Smooth muscle cell (in vitro differentiated cells): ENCODE measurements around the gene GABRD. TPM values are rescaled to one million over a fixed set of nuclear protein-coding genes. Genes with fewer than 3 reads are reported as not detected.

ENCODE experiments used
- DNase-seq: peaks from one replicate; lab custom pipeline; 2025; ENCODE audit not compliant: unreplicated experiment; lab: John Stamatoyannopoulos, UW
- H2AFZ ChIP-seq: fragments of 200-600 bp; sonication (generic); 2 replicates; pipeline ENCODE4 v1.6.0; 2016; ENCODE audit warnings: antibody characterized with exemption, low read depth, mild to moderate bottlenecking
- H3F3A ChIP-seq: fragments of 200-600 bp; sonication (generic); 2 replicates; pipeline ENCODE4 v1.6.0; 2017; ENCODE audit warnings: antibody characterized with exemption, low read depth
- H3K27ac ChIP-seq: fragments of 200-600 bp; sonication (generic); 2 replicates; pipeline ENCODE4 v1.5.1; 2016; ENCODE audit warnings: low read depth, mild to moderate bottlenecking
- H3K27me3 ChIP-seq: fragments of 200-600 bp; sonication (generic); 2 replicates; pipeline ENCODE4 v1.6.1; 2016; ENCODE audit warnings: low read depth, mild to moderate bottlenecking
- H3K36me3 ChIP-seq: fragments of 200-600 bp; sonication (generic); 2 replicates; pipeline ENCODE4 v1.5.1; 2016; ENCODE audit warnings: low read depth
- H3K4me1 ChIP-seq: fragments of 200-600 bp; sonication (generic); 2 replicates; pipeline ENCODE4 v1.5.1; 2016; ENCODE audit warnings: low read depth
- H3K4me2 ChIP-seq: fragments of 200-600 bp; sonication (generic); 2 replicates; pipeline ENCODE4 v1.6.0; 2016; ENCODE audit warnings: mild to moderate bottlenecking
- H3K4me3 ChIP-seq: fragments of 200-600 bp; sonication (generic); 2 replicates; pipeline ENCODE4 v1.5.1; 2016; ENCODE audit warnings: mild to moderate bottlenecking
- H3K79me2 ChIP-seq: fragments of 200-600 bp; sonication (generic); 2 replicates; pipeline ENCODE4 v1.6.0; 2016; ENCODE audit warnings: low read depth, mild to moderate bottlenecking
- H3K9ac ChIP-seq: fragments of 200-600 bp; sonication (generic); 2 replicates; pipeline ENCODE4 v1.6.0; 2016; ENCODE audit warnings: low read depth
- H3K9me3 ChIP-seq: fragments of 200-600 bp; sonication (generic); replicated peaks from 2 replicates; pipeline ENCODE4 v1.5.1; 2016; ENCODE audit warnings: low read depth
- H4K20me1 ChIP-seq: fragments of 200-600 bp; sonication (generic); 2 replicates; pipeline ENCODE4 v1.6.0; 2016; ENCODE audit warnings: low read depth
- WGBS: methylation state at CpG from one replicate; pipeline ENCODE4 v1.1.7; 2016; ENCODE audit warnings: low lambda C conversion rate; 5-methylcytosine and 5-hydroxymethylcytosine counted together
- polyA plus RNA-seq: library from polyadenylated mRNA; unstranded; fragments of >200 nt; fragmentation: Nextera tagmentation; extraction: Ambion mirVana; gene quantifications from 2 replicates; pipeline ENCODE4 v1.2.1, GENCODE V29; 2016
- total RNA-seq: library from RNA; depleted of rRNA; stranded (reverse); fragments of >200 nt; gene quantifications from 2 replicates; pipeline ENCODE4 v1.2.3, GENCODE V29; 2014
- TF ChIP-seq, protein P1 (sequence below): fragments of 200-600 bp; sonication (generic); IDR thresholded peaks from 2 replicates; pipeline ENCODE4 v1.5.1; 2017; ENCODE audit warnings: borderline replicate concordance, mild to moderate bottlenecking, antibody characterized with exemption; ENCODE audit not compliant: insufficient read depth, poor library complexity, severe bottlenecking

Gene GABRD
- total and polyA plus RNA-seq, 2 experiments from 2014 or later: not detected

DNA sequence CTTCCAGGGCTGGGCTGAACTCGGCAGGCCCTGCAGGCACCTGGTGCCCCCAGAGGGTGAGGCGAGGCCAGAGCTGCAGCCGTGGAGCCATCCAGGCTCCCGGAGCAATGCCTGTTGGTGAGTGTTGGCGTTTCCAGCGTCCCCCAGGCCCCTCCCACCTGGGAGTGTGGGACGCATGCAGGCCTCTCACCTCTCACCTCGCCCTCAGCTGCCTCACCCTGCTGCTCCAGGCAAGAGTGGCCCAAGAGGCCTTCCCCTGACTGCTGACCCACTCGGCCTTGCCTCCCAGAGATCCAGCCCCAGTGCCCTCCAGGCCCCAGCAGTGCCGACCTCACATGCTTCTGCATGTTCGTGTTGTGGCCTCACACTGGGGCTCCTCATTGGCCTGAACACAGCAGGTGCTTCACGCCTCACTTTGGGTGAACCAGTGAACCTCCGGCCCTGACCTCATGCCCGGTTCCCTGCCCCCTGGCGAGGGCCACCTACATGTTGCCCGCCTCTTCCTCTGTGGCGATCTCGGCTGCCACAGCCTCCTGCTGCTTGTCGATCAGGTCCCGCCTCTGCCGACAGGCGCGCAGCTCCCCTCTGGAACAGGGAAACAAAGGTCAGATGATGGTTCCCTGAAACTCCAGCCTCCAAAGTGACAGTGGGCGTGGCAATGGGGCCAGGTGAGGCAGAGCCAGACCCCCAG lies 32.5 kb upstream of the GABRD start:
- H3K4me3 ChIP-seq: no peak overlapping the region
- no peaks in the 10 kb centered on the region for H3F3A ChIP-seq
- no peaks in the 10 kb centered on the region for H3K27me3 ChIP-seq
- DNase-seq: no peak
- TF ChIP-seq, protein P1, sequence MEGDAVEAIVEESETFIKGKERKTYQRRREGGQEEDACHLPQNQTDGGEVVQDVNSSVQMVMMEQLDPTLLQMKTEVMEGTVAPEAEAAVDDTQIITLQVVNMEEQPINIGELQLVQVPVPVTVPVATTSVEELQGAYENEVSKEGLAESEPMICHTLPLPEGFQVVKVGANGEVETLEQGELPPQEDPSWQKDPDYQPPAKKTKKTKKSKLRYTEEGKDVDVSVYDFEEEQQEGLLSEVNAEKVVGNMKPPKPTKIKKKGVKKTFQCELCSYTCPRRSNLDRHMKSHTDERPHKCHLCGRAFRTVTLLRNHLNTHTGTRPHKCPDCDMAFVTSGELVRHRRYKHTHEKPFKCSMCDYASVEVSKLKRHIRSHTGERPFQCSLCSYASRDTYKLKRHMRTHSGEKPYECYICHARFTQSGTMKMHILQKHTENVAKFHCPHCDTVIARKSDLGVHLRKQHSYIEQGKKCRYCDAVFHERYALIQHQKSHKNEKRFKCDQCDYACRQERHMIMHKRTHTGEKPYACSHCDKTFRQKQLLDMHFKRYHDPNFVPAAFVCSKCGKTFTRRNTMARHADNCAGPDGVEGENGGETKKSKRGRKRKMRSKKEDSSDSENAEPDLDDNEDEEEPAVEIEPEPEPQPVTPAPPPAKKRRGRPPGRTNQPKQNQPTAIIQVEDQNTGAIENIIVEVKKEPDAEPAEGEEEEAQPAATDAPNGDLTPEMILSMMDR: no peak
- no peaks in the 10 kb centered on the region for H4K20me1 ChIP-seq
- no peaks in the 10 kb centered on the region for H3K4me1 ChIP-seq
- no peak overlapping the region for H2AFZ ChIP-seq
- 89% methylated on average over 23 of the region's 24 CpGs for WGBS
- H3K36me3 ChIP-seq: no peaks in the 10 kb centered on the region
- no peaks in the 10 kb centered on the region for H3K9me3 ChIP-seq
- no peak overlapping the region for H3K4me2 ChIP-seq
- no peaks in the 10 kb centered on the region for H3K79me2 ChIP-seq
- H3K27ac ChIP-seq: no peak overlapping the region
- H3K9ac ChIP-seq: no peak overlapping the region

DNA sequence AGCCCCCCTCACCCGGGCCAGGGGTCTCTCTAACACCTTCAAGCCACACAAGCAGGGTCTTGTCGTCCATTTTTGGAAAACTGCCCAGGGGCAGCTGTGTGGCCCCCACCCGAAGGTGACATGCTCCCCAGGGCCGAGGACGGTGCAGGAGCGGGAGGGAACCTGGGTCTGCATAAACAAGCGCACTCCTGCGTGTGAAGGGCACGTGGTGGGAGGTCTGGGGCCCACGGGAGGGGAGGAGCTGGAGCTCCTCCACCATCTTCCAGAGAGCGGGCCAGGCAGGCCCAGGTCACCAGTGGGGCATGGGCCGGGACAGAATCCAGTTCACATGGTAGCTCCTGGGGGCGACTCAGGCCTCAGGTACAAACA lies 32.0 kb upstream of the GABRD start:
- no peak overlapping the region for H3K9ac ChIP-seq

DNA sequence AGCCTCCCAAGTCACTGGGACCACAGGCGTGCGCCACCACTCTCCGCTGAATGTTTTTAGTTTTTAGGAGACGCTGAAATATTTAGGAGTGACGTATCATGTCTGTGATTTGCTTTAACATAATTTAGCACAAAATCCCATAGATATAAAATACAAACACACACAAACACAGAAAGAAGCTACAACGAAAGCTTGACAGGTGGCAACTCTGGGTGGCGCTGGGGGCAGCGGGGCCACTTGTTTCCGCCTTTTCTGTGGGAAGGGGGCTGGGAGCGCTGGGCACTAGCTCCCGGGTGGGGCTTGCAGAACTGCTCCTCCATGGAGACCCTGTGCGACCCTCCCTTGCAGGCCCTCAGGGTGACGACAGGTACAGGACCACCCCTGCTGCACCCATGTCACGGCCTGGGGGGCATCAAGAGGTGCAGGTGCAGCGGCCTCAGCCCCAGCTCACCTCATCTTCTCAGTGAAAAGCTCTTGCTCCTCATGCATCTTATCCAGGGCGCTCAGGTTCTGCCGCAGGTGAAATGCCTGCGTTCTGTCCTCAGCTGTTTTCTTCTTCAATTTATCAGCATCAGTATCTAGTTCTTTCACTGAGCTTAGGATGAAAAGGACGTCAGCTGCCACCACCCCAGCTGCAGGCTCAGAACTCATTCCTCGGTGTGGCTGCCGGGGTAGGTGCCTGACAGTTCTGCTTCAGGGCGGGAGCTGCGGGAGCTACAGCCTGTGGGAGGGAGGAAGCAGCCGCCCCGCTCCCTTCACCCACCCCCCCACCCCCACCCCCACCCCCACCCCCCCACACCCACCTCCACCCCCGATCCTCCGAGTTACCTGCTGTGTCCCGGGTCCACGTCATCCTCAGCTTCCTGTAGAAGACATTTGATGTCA lies 30.8 kb upstream of the GABRD start:
- H3K79me2 ChIP-seq: no peaks in the 10 kb centered on the region
- no peaks in the 10 kb centered on the region for H3K4me1 ChIP-seq
- H3K27me3 ChIP-seq: no peaks in the 10 kb centered on the region
- H3K9me3 ChIP-seq: no peaks in the 10 kb centered on the region
- no peak for DNase-seq
- WGBS: 83% methylated on average over 25 of the region's 29 CpGs
- no peak overlapping the region for H2AFZ ChIP-seq
- TF ChIP-seq, protein P1: no peak
- H3K27ac ChIP-seq: no peak overlapping the region
- H3K4me2 ChIP-seq: no peak overlapping the region
- no peaks in the 10 kb centered on the region for H3K36me3 ChIP-seq
- H3K4me3 ChIP-seq: no peak overlapping the region
- H3K9ac ChIP-seq: no peak overlapping the region
- no peaks in the 10 kb centered on the region for H4K20me1 ChIP-seq
- no peaks in the 10 kb centered on the region for H3F3A ChIP-seq

More for the DNA sequence above, 32.0 kb upstream of the GABRD start:
- no peaks in the 10 kb centered on the region for H3F3A ChIP-seq
- no peak overlapping the region for H3K4me2 ChIP-seq
- H3K9me3 ChIP-seq: no peaks in the 10 kb centered on the region
- H4K20me1 ChIP-seq: no peaks in the 10 kb centered on the region
- no peak overlapping the region for H3K4me3 ChIP-seq
- no peak for DNase-seq
- no peaks in the 10 kb centered on the region for H3K36me3 ChIP-seq
- H2AFZ ChIP-seq: no peak overlapping the region
- WGBS: 96% methylated on average over 12 of the region's 13 CpGs
- no peaks in the 10 kb centered on the region for H3K27me3 ChIP-seq
- TF ChIP-seq, protein P1: no peak
- no peaks in the 10 kb centered on the region for H3K4me1 ChIP-seq
- H3K79me2 ChIP-seq: no peaks in the 10 kb centered on the region
- no peak overlapping the region for H3K27ac ChIP-seq
